Measurements from ENCODE around the gene TTLL8.

DNA sequence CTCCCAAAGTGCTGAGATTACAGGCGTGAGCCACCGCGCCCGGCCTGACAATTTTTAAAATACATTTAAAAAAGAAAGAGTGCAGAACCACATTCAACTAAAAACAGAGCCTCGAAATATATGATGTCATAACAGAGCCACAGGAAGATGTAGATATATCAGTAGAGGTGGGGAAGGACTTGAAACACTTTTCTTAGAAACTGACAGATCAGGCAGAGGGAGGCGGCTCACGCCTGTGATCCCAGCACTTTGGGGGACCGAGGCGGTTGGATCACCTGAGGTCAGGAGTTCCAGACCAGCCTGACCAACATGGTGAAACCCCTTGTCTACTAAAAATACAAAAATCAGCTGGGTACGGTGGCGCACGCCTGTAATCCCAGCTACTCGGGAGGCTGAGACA, 20.1 kb upstream of the TTLL8 start:
- TF ChIP-seq, protein P1, sequence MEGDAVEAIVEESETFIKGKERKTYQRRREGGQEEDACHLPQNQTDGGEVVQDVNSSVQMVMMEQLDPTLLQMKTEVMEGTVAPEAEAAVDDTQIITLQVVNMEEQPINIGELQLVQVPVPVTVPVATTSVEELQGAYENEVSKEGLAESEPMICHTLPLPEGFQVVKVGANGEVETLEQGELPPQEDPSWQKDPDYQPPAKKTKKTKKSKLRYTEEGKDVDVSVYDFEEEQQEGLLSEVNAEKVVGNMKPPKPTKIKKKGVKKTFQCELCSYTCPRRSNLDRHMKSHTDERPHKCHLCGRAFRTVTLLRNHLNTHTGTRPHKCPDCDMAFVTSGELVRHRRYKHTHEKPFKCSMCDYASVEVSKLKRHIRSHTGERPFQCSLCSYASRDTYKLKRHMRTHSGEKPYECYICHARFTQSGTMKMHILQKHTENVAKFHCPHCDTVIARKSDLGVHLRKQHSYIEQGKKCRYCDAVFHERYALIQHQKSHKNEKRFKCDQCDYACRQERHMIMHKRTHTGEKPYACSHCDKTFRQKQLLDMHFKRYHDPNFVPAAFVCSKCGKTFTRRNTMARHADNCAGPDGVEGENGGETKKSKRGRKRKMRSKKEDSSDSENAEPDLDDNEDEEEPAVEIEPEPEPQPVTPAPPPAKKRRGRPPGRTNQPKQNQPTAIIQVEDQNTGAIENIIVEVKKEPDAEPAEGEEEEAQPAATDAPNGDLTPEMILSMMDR (IDR thresholded peaks at IDR 0.05): no peak
- no peak for TF ChIP-seq POLR2A (IDR thresholded peaks at IDR 0.05)

All from lower leg skin (tissue), 3 donors.